GM19239 (cell line): ENCODE measurements around the gene CNTNAP3.
"Not testable (repeated sequence)": the region's sequence is repeated elsewhere in the genome, so short reads cannot be mapped to it uniquely, and the experiment has no call there.

Experiments
- DNase-seq: peaks from one replicate; pipeline ENCODE4 v3.0.0; 2011; ENCODE audit warnings: low spot score; ENCODE audit not compliant: insufficient read length
- FAIRE-seq: peaks from 2 replicates; lab custom pipeline; 2011; peaks lifted over from hg19 to GRCh38; lab: Jason Lieb, UNC

CNTNAP3 gene

DNA sequence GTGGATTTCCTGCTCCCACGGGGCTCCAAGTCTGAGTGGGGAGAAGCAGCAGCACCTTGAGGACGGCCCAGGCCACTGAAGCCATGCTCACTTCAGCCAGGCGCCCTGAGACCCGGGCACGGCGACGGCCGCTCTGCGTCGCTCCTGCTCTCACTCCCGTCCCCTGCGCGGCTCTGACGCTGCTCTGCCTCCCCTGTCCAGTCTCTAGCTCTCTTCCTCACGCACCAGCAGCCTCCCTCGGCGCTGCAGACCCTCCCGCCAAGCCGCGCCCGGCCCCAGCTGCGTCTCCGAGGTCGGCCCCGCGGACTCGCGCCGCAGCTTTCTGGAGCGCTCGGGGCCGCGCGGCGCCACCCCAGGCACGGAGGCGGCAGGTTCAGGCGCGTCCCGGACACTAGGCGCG, at the start of gene CNTNAP3:
CNTNAP3 (minus strand) TSS at position 188 of the 400 bp plus-strand sequence; CDS start at position 85, 103 bp downstream.
- not testable (repeated sequence) for FAIRE-seq, DNase-seq

DNA sequence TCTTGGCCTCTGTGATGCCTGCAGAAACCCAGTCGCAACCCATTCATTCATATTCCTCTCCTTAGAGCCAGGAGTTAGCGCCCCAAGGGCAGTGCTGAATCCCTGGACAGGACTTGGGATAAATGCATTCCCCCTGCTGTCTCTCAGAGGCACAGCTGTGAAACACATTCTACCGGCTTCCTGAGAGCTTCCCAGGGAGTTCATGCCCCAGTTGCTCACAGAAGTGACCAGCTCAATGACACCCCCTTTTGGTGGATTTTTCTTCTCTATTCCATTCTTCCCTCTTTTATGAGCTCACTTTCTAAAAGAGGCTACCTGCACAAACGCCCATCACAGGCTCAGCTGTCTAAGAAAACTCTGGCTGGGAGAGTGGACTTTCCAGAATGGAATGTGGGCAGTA, 8.0 kb downstream of the CNTNAP3 start:
- FAIRE-seq, DNase-seq: not testable (repeated sequence)

DNA sequence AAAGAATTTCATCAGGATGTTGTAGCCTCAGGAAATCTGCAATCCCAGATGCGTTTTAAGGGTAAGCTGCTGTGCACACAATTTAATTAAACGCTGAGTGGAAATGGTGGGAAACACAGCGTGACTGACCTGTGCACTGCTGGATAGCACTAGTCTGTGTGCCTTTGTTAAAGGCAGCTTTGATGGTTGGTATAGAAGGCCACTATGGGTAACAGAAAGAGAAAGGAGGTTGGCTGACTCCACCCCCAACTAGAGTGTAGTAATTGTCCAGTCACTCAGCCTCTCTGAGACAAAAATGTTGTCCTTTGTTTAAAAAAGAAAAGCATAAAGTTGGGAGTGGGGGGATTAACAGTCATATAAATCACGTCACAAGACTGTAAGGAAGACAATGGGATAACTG, 45.5 kb downstream of the CNTNAP3 start:
- not testable (repeated sequence) for DNase-seq, FAIRE-seq

DNA sequence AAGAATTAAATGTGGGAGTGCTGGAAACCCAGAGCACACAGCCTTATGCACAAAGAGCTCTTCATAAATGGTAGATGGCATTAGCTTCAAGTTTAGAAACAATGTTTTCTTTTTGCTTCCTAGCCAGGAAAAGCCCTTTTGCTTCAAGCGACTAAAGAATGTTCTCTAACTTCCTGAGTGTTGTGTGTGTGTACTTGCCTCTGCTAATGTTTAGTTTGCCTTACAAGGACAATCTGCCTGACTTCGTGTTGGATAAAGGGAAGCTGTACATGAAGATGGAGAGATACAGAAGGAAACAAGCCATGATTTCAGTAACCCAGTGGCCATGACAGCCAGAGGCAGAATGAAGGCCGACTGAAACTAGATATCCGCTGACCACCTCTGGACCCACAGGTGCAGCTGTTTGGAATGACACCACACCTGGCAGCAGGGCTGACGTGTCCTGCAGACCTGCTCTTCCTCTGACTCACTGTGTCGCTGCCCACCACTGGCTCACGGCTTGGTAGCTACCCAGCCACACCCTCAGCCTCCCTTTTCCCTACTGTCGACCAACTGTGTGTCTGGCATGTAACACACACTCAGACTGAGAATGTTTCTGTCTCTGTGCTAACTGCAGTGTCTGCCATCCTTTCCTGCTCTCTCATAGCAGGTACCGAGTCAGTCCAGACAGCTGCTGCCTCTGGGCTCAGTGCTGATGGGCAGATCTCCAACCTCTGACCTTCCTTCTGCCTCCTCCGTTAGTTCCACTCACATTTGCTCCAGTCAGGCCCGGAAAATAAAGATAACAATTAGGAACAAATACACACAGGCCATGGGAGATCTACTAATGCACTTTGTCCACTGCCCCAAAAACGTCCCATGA, 55.6 kb downstream of the CNTNAP3 start:
- not testable (repeated sequence) for FAIRE-seq, DNase-seq

DNA sequence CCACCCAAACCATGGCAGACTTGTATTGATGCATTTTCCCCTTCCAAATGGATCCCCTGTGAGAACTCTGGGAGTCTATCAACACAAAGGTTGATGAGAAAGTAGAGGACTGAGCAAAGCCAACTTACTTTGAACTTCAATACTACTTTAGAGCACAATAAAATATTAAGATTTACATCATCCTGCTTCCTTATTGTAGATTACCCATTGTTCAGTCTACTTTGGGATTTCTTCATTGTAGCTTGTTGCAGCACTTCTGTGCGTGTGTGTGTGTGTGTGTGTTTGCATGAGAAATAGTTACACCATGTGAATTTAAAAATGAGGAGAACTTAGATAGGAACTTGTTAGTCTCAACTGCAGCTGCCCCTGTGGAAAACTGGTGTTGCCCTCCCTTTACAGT, 72.0 kb downstream of the CNTNAP3 start:
- DNase-seq, FAIRE-seq: not testable (repeated sequence)

DNA sequence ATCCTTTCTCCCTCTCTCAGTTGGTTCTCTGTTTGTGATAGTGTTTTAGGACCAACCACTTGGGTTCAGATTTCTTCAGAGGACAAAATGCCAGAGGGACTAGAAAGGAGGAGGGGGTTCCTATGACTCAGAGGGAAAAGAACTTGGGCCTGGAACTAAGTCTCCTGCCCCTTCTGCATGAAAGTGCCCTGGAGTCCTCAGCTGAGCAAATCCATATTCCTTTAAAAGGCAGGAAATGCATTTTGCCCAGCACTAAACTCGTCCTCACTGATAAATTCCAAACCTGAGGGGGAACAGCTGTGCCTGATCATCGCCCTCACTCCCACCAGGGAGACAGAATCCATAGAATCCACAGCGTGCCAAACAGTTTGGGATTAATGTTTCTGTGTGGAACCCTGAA, 78.2 kb downstream of the CNTNAP3 start:
- not testable (repeated sequence) for FAIRE-seq, DNase-seq

DNA sequence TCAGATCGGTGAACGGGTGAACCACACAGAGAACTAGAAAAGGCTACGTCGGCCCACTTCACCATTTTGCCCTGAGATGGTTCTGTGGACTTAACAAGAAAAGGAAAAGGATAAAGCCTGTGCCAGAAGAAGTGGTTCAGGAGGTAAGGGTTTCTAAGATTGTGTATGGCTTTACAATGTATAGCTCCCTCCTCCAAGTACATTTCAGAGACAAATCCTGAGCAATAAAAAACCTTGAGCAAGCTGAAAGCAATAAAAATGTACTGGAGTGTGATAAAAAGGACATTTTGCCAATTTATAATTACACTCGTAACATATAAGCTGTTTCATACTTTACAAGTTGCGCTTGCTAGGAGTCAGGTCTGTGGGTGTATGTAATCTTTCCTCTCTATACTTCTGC, 81.3 kb downstream of the CNTNAP3 start:
- DNase-seq, FAIRE-seq: not testable (repeated sequence)

DNA sequence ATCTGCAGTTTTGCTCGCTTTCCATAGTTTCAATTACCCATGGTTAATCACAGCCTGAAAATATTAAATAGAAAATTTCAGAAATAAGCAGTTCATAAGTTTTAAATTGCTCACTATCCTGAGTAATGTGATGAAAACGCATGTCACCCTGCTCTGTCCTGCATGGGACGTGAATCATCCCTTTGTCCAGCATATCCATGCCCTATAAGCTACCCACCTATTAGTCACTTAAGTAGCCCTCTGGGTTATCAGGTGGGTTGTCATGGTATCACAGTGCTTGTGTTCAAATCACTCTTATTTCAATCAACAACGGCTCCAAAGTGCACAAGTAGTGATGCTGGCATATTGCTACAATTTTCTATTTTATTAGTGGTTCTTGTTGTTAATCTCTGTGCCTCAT, 82.1 kb downstream of the CNTNAP3 start:
- FAIRE-seq, DNase-seq: not testable (repeated sequence)

DNA sequence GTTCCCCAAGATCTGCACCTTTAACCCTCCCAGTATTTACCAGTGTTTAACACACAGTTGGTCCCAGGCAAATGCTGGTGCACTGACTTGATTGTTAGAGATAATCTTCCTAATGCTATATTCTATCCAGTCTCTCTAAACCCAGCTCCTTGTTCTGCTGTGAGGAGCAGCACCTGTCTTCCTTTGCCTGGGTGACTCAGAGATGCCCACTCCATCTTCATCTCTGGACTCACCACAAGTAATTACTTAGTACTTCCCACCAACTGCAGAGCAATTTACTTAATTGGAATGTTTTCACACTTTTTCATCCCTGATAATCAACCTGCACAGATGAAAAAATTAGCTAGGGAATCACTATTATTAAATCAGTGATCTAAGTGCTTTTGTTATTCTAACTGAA, 87.6 kb downstream of the CNTNAP3 start:
- FAIRE-seq, result not testable (repeated sequence)

DNA sequence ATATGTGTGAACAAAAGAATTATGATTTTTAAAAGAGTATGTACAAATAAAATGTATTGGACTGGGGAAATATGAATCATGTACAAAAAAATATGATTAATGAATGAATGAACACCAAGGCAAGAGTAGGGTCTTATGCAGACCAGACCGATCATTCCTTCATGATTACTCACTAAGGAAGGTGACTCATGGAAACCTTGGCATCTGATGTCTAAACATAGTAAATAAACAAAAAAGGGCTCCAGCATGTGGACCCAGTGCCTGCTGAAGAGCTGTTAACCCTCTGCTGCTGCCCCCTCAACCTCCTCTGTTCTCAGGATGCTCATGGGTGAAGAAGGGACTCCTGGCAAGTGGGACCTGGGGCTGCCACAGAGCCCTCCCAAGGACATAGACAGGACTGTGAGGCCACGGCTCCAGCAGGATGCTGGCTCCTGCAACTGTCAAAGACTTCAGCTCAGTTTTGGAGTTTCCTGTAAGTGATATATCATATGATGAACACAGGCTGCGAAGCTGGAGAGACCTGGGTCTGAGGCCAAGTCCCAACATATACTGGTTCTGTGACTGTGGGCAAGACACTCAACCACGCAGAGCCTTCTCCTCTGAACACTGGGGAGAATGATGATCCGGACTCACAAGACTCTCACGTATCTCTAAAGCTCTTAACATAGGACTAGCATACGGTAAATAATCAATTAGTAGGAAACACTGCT, 89.8 kb downstream of the CNTNAP3 start:
- not testable (repeated sequence) for FAIRE-seq, DNase-seq

More for the DNA sequence above, 87.6 kb downstream of the CNTNAP3 start:
- not testable (repeated sequence) for DNase-seq

DNA sequence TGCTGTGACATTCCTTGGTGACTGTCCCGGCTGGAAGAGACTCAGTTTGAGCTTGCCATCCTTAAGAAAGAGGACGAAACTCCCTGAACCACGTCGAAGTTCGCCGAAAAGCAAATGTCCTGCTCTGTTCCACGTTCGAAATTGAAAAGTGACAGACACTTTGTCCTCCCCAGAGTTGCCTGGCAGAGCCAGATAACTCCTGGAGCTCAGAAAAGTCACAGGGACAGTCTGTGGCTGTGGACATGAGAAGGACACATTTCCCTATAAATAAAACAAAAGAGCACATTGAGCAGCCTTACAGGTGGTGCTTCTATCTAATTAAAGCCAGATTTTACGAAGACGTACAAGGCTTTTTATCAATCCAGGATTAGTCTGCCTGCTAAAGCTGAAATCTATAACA, 116.6 kb downstream of the CNTNAP3 start:
- DNase-seq, FAIRE-seq: not testable (repeated sequence)

DNA sequence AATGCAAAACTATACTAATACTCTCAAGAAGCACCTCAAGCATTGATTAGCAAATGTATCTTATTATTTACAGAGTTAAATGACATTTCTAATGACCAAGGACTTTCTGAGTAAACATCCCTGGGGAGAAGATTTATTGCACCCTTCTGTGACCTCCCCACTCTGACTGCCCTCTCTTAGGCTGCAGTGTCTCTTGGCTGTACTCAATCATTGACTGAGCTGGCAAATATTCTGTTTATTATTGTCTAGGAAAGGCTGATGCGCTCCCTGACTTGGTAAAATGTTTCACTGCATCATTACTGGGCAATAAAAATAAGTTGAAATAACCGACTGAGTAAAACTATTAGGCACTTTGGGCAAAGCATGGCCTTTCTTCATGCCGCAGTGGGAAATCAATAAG, 130.3 kb downstream of the CNTNAP3 start:
- not testable (repeated sequence) for DNase-seq, FAIRE-seq

DNA sequence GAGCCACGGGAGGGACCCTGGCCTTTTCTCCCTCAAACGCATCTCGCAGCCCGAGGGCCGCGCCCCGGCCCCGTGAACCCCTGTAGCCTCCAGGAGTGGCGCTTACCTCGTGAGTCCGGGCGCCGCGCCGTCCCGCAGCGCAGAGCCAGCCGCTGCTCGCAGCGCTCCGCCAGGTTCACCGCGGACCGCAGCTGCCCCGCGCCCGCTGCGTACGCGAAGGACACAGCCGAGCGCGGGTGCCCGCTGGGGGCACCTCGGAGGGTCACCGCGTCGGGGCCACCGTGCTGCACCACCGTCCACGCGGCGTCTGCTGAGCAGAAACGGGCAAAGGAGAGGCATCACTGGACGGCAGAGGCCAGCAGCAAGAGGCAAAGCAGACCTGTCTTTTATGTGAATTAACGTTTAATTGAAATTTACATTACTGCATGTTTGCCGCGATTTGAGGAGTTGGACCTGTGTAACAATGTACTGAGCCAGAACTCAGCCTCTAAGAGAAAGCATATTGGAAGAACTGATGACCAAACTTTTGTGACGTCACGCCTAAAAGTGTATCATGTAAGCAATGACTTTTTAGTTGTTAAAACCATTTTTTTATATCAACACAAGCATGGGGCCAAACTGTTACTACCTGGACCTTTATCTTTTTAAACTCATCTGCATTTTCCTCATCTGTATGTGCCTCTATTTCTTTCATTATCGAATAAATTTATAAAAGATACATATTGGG, 155.0 kb downstream of the CNTNAP3 start:
- DNase-seq, FAIRE-seq: not testable (repeated sequence)

DNA sequence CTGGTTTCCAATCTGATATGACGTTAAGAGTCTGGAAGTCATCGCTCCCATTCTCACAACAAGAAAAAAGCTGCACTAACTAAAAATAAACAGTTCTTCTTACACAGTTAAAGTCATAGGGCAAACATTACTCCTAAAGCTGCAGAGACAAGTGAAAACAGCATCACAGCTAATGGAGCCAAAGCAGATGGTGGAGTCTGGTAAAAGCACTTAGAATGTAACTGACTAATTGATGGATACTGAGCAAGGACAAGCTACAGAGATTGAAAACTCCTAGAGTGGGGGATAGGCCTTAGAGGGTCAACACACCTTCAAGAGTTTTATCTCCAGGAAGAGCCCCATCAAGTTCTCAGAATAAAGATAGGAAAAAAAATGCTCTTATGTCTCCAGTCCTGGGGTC, 166.6 kb downstream of the CNTNAP3 start:
- FAIRE-seq, DNase-seq: not testable (repeated sequence)

DNA sequence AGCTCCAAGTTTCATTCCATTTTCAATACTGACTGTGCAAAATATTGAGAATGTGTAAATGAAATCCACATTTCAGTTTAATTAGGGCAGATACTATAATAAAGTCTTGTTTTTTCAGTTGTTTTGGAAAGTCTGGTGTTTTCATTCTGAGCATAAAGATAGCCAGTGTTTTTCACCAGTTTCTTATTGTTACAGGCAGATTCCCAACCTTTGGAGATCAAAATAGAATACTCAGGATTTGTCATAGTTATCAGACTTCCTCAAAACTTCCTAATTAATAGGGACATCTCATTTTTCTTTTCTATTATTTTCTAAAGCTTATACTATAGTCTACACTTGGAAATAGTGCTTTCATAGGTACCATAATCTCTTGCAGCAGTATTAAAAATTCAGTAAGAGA, 176.2 kb downstream of the CNTNAP3 start:
- DNase-seq, FAIRE-seq: not testable (repeated sequence)

DNA sequence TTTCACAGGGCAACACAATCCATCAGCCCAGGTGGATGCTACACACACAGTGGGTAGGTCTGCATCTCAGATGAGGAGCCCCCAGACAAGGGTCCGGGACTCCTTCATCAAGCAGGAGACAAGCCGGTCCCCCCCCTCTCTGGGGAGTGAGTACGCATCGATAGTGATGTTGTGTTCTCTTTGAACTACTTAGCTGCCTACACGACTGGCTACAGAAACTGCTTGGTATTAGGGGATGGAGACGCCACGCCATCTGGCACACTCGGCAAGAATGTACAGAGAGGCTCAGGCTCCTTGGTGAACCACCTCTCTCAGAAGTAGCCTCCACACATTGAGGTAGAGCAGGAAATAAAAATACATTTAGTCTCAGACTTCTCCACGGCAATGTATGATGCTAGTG, 179.8 kb downstream of the CNTNAP3 start:
- no peak for FAIRE-seq

DNA sequence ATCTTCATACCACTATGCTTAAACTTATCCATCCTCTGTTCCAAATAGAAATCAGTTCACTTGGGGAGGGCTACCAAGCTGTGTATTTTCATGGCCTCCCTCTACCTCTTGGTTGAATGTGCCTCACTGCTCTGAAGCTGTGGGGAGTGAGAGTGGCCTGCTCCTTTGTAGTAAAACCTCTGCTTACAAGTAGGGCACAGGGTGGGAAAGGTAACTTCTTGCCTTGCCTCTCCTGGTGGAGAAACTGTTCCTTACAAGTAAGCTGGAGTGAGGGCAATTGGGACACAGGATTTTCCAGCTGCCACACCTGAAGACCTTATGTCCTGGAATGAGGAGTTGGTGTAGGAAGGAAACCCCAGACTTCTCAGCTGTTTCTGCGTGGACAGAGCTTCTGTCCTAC, 190.8 kb downstream of the CNTNAP3 start:
- DNase-seq, result not testable (repeated sequence)

More for the DNA sequence above, 179.8 kb downstream of the CNTNAP3 start:
- DNase-seq, result no peak

DNA sequence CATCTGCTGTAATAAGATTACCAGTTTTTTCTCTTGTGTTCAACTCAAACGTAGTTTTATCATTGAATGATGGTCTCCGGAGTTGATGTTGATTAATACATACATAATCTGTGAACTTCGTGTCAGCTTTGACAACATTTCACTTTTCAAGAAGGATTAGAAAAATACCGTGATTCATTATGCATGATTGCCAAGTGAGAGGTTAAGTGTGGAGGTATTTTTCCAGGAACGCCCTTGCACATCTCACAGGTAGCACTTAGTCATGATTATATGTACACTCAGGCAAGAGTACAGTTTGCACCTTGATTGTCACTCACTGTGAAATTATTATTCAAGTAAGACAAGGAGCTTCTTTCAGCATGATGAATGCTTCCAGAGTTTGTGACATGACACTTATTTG, 202.7 kb downstream of the CNTNAP3 start:
- not testable (repeated sequence) for FAIRE-seq, DNase-seq

More for the DNA sequence above, 190.8 kb downstream of the CNTNAP3 start:
- not testable (repeated sequence) for FAIRE-seq

DNA sequence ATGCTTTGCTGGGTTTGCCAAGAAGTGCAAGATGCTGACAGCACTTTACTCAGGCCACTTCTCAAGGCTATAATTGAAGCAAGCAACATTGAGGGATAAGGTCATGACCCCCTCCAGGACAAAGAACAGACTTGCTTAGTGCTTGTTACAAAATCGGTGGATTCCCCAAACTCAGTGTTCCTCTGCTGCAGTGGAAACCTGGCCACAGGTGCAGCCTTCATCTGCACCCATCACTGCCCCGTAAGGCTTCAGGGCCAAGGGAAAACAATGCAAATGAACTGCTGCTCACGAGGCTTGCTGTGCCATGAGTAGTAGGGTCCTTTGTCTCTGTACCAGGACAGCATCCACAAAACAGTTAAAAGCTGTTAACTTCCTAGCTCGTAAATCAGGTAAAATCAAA, 205.4 kb downstream of the CNTNAP3 start:
- FAIRE-seq, DNase-seq: not testable (repeated sequence)

DNA sequence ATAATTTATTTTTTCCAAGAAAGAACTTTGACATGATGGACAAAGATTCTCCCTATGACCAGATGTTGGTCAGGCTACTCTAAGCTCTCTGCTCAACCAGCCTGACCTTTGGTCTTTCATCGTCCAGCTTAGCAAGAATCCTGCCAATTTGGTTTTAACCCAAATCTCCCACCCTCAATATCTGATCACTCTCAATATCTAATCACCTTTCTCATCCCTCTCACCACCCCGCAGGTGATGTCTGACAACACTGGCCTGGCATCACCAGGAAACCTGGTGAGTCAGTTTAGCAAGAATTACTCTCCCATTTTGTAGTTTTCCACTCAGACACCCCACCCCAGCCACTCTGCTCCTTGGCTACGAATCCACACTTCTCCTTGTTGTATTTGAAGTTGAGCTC, 207.9 kb downstream of the CNTNAP3 start:
- not testable (repeated sequence) for DNase-seq, FAIRE-seq
